ENCODE results near the gene TMC5.

DNA sequence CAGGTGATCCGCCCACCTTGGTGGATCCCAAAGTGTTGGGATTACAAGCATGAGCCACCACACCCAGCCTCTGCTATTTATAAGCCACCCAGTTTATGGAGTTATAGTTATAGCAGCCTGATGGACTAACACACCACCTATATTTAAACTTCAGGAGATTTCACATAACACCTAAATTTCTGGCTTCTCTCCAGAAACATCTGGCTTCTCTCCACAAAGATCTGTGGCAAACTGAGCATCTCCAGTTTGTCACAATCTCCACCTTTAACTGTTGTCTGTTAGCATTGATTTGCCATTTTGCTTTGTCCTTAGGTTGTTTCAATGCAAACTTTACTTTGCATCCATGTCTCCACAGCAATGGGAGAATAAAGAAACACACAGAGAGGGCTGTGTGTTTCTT lies 64.6 kb downstream of the TMC5 start:
- TF ChIP-seq, protein P1, sequence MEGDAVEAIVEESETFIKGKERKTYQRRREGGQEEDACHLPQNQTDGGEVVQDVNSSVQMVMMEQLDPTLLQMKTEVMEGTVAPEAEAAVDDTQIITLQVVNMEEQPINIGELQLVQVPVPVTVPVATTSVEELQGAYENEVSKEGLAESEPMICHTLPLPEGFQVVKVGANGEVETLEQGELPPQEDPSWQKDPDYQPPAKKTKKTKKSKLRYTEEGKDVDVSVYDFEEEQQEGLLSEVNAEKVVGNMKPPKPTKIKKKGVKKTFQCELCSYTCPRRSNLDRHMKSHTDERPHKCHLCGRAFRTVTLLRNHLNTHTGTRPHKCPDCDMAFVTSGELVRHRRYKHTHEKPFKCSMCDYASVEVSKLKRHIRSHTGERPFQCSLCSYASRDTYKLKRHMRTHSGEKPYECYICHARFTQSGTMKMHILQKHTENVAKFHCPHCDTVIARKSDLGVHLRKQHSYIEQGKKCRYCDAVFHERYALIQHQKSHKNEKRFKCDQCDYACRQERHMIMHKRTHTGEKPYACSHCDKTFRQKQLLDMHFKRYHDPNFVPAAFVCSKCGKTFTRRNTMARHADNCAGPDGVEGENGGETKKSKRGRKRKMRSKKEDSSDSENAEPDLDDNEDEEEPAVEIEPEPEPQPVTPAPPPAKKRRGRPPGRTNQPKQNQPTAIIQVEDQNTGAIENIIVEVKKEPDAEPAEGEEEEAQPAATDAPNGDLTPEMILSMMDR (IDR thresholded peaks at IDR 0.05; ENCODE audit: insufficient read depth, low read length, poor library complexity, severe bottlenecking): no peak
- TF ChIP-seq EZH2phosphoT487 (conservative IDR thresholded peaks at IDR 0.05; ENCODE audit: low read length): no peak

All from SU-DHL-6 (cell line).